Activated T-helper 17 cell treated with anti-CD3 and anti-CD28 coated beads, Interleukin-2, amount 50 U/mL, for 72 hours (primary cell): Measurements from ENCODE around the gene MGLL. TPM values are rescaled to one million over a fixed set of nuclear protein-coding genes. Genes with fewer than 3 reads are reported as not detected.
A peak's percentile ranks its signal among the peaks of the same experiment; 100 is the strongest.

Experiments used
- ATAC-seq: fragments of 150-1000 bp; cut with Tn5 transposase; replicated peaks from 2 replicates; pipeline ENCODE4 v1.10.0; 2021; ENCODE audit warnings: mild to moderate bottlenecking, moderate library complexity
- H3K27ac Mint-ChIP-seq: one replicate; pipeline ENCODE4 v1.8.0; 2022; ENCODE audit warnings: mixed read lengths
- H3K27me3 Mint-ChIP-seq: one replicate; pipeline ENCODE4 v1.8.0; 2022; ENCODE audit warnings: mixed read lengths
- H3K36me3 Mint-ChIP-seq: one replicate; pipeline ENCODE4 v1.8.0; 2022; ENCODE audit warnings: low read depth, mild to moderate bottlenecking, mixed read lengths
- H3K4me1 Mint-ChIP-seq: one replicate; pipeline ENCODE4 v1.8.0; 2022; ENCODE audit warnings: mixed read lengths
- H3K4me3 Mint-ChIP-seq: one replicate; pipeline ENCODE4 v1.8.0; 2022; ENCODE audit warnings: mild to moderate bottlenecking, mixed read lengths
- H3K9me3 Mint-ChIP-seq: one replicate; pipeline ENCODE4 v1.8.0; 2022; ENCODE audit warnings: mixed read lengths
- total RNA-seq, 2 donors: library from RNA; stranded (reverse); gene quantifications; one replicate each; pipeline ENCODE4 v1.2.3, GENCODE V29; 2022

MGLL gene
- 1 to 10 TPM; 1.2 to 1.4 TPM for total RNA-seq

- no peaks in the 10 kb centered on the region for H3K9me3 Mint-ChIP-seq
- peak within 1 kb of the TSS; percentile 69 for H3K4me3 Mint-ChIP-seq
- peaks cover 5% of the 10 kb centered on the region for H3K4me1 Mint-ChIP-seq
- H3K27me3 Mint-ChIP-seq: peaks cover 40% of the 10 kb centered on the region
- ATAC-seq: no peak
- no peak within 1 kb of the TSS for H3K27ac Mint-ChIP-seq
- no peaks in the 10 kb centered on the region for H3K36me3 Mint-ChIP-seq
Measured at GRCh38 chr3:127822041-127822681, at the start of gene MGLL. MGLL (minus strand) TSS chr3:127822515; CDS start chr3:127822318, 197 bp downstream.

- Mint-ChIP-seq H3K36me3 (no peaks in the 10 kb centered on the region), H3K4me1 (peaks cover 4% of the 10 kb centered on the region), H3K4me3 (no peak overlapping the region), H3K9me3 (no peaks in the 10 kb centered on the region), H3K27me3 (peaks cover 16% of the 10 kb centered on the region), H3K27ac (no peak overlapping the region)
- no peak for ATAC-seq
Measured at GRCh38 chr3:127870156-127870555, 47.8 kb upstream of the MGLL start.

- peak; percentile 63 for ATAC-seq
Measured at GRCh38 chr3:127867986-127868385, 45.7 kb upstream of the MGLL start.

GRCh38 chr3:127867412-127867811 is 45.1 kb upstream of the MGLL start:
- Mint-ChIP-seq H3K36me3 (no peaks in the 10 kb centered on the region), H3K27ac (no peak overlapping the region), H3K4me3 (no peak overlapping the region), H3K4me1 (peaks cover 4% of the 10 kb centered on the region), H3K9me3 (no peaks in the 10 kb centered on the region), H3K27me3 (peaks cover 16% of the 10 kb centered on the region)
- ATAC-seq: peak; percentile 61

More at GRCh38 chr3:127867986-127868385, 45.7 kb upstream of the MGLL start:
- peaks cover 16% of the 10 kb centered on the region for H3K27me3 Mint-ChIP-seq
- H3K36me3 Mint-ChIP-seq: no peaks in the 10 kb centered on the region
- H3K27ac Mint-ChIP-seq: no peak overlapping the region
- no peaks in the 10 kb centered on the region for H3K9me3 Mint-ChIP-seq
- peaks cover 4% of the 10 kb centered on the region for H3K4me1 Mint-ChIP-seq
- H3K4me3 Mint-ChIP-seq: no peak overlapping the region

DNA sequence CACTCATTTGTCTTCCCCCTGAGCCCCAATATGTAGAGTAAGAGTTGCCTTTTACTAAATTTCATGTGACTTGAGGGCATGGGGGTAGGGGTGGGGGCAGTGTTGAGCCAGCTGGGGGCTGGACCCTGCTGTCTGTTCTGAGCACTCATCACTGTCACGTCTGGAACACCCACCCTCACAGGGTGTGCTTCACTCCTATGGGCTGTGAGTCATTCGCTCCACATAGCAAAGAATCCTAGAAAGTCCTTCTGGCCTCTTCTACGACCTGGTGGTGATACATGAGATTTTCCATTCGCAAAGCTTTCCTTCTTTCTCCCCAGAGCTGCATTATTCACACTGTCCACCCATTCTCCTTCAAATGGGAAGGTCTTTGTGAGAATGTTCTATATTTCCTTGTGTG is 43.6 kb upstream of the MGLL start:
- H3K4me1 Mint-ChIP-seq: peaks cover 4% of the 10 kb centered on the region
- no peak overlapping the region for H3K27ac Mint-ChIP-seq
- H3K9me3 Mint-ChIP-seq: no peaks in the 10 kb centered on the region
- peaks cover 16% of the 10 kb centered on the region for H3K27me3 Mint-ChIP-seq
- H3K36me3 Mint-ChIP-seq: no peaks in the 10 kb centered on the region
- no peak overlapping the region for H3K4me3 Mint-ChIP-seq
- ATAC-seq: peak; percentile 80

GRCh38 chr3:127860211-127860696 is 37.9 kb upstream of the MGLL start:
- no peaks in the 10 kb centered on the region for H3K27me3 Mint-ChIP-seq
- no peaks in the 10 kb centered on the region for H3K36me3 Mint-ChIP-seq
- H3K9me3 Mint-ChIP-seq: no peaks in the 10 kb centered on the region
- ATAC-seq: no peak
- H3K4me1 Mint-ChIP-seq: no peaks in the 10 kb centered on the region
- no peak overlapping the region for H3K4me3 Mint-ChIP-seq
- no peak overlapping the region for H3K27ac Mint-ChIP-seq

DNA sequence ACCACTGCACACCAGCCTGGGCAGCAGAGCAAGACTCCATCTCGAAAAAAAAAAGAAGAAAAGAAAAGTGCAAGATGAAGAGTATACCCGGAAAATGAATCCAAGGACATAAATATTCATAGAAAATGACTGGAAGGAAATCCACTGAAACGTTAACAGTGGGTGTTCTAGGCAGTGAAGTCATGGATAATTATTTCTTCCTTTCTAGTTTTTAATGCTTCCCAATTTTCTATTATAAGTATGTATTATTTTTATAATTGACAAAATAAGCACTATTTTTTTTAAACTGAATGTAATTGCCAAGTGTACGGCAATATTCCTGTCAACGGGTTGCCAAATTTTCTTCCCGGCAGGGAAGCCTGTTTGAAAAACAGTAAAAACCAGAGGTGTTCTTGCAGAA is 37.4 kb upstream of the MGLL start:
- no peaks in the 10 kb centered on the region for H3K36me3 Mint-ChIP-seq
- no peak for ATAC-seq
- no peaks in the 10 kb centered on the region for H3K4me1 Mint-ChIP-seq

DNA sequence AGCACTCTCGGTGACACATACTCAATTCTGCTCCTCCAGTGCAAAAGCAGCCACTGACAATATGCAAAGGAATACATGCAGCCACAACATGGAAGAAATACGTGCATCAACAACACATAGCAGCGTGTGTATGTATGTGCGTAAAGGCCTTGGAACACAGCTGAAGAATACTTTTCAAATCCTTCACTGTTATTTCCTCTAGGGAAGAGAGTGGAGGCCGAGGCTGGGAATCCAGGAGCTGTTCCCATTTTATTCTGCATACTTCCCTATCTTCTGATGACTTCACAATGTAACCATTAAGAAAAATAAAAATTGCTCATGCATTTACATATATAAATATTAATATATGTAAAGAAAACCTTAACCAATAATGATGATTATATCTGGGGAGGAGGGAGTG is 36.6 kb upstream of the MGLL start:
- no peak overlapping the region for H3K27ac Mint-ChIP-seq
- H3K4me1 Mint-ChIP-seq: no peaks in the 10 kb centered on the region
- H3K36me3 Mint-ChIP-seq: no peaks in the 10 kb centered on the region
- H3K27me3 Mint-ChIP-seq: peaks cover 6% of the 10 kb centered on the region
- H3K4me3 Mint-ChIP-seq: no peak overlapping the region
- no peaks in the 10 kb centered on the region for H3K9me3 Mint-ChIP-seq
- ATAC-seq: no peak

More for the DNA sequence above, 37.4 kb upstream of the MGLL start:
- Mint-ChIP-seq H3K27ac (no peak overlapping the region), H3K9me3 (no peaks in the 10 kb centered on the region), H3K27me3 (peaks cover 2% of the 10 kb centered on the region), H3K4me3 (no peak overlapping the region)

- H3K27ac Mint-ChIP-seq: no peak overlapping the region
- no peak overlapping the region for H3K4me3 Mint-ChIP-seq
- no peak for ATAC-seq
- no peaks in the 10 kb centered on the region for H3K36me3 Mint-ChIP-seq
- no peaks in the 10 kb centered on the region for H3K4me1 Mint-ChIP-seq
- H3K27me3 Mint-ChIP-seq: peaks cover 6% of the 10 kb centered on the region
- no peaks in the 10 kb centered on the region for H3K9me3 Mint-ChIP-seq
Measured at GRCh38 chr3:127858521-127858920, 36.2 kb upstream of the MGLL start.

DNA sequence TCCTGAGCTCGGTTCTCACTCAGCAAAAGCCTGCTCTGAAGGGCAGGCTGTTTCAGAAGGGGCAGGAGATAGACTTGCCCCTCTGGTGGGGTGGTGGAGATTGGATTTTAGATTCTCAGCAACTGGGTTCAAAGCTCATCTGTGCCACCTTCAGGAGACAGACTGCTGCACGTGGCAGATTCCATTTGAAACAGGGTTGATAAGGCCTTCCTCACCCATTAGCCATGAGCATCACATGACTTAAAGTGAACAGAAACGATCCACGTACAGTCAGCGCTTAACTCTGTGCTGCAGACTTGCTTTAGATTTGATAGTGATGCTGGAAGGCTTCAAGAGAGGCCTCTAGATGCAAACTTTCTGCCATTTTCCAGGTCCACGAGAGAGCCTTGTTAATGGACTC is 35.0 kb upstream of the MGLL start:
- H3K4me3 Mint-ChIP-seq: no peak overlapping the region
- no peaks in the 10 kb centered on the region for H3K36me3 Mint-ChIP-seq
- peaks cover 6% of the 10 kb centered on the region for H3K27me3 Mint-ChIP-seq
- no peak overlapping the region for H3K27ac Mint-ChIP-seq
- ATAC-seq: no peak
- no peaks in the 10 kb centered on the region for H3K9me3 Mint-ChIP-seq
- no peaks in the 10 kb centered on the region for H3K4me1 Mint-ChIP-seq

DNA sequence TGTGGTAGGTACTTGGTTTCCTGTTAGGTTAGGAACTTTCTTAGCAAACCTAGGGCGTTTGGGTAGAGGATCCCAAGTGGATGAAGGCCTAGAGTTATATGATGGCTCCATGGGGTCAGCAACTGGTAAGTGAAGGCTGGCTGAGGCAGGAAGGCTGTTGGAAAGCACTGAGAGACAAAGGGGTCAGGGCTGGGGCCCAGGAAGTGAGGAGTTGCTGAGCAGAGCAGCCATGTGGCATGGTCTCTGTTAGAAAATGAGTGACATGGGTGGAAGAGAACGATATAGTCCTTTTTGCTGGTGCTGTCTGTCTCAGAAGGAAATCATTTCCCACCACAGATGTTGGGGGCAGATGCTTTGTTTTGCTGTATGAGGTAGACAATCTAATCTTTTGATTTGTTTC is 34.5 kb upstream of the MGLL start:
- H3K27ac Mint-ChIP-seq: no peak overlapping the region
- H3K4me3 Mint-ChIP-seq: no peak overlapping the region
- ATAC-seq: no peak
- H3K4me1 Mint-ChIP-seq: no peaks in the 10 kb centered on the region
- no peaks in the 10 kb centered on the region for H3K9me3 Mint-ChIP-seq
- H3K27me3 Mint-ChIP-seq: peaks cover 6% of the 10 kb centered on the region
- no peaks in the 10 kb centered on the region for H3K36me3 Mint-ChIP-seq

DNA sequence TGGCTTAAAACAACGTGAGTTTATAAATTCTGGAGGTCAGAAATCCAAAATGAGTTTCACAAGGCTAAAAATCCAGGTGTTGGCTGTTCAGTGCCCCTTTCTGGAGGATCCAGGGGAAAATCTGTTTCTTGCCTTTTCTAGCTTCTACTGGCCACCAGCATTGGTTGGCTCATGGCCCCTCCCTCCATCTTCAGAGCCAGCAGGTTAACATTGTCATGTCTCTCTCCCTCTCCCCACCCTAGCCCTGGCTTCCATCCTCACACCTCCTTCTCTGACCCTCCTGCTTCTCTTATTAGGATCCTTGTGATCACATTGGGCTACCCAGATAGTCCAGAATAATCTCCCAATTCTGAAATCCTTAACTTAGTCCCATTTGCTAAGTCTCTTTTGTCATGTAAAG is 32.9 kb upstream of the MGLL start:
- Mint-ChIP-seq H3K9me3 (no peaks in the 10 kb centered on the region), H3K4me1 (no peaks in the 10 kb centered on the region), H3K27me3 (peaks cover 6% of the 10 kb centered on the region), H3K27ac (no peak overlapping the region), H3K36me3 (no peaks in the 10 kb centered on the region), H3K4me3 (no peak overlapping the region)
- no peak for ATAC-seq

DNA sequence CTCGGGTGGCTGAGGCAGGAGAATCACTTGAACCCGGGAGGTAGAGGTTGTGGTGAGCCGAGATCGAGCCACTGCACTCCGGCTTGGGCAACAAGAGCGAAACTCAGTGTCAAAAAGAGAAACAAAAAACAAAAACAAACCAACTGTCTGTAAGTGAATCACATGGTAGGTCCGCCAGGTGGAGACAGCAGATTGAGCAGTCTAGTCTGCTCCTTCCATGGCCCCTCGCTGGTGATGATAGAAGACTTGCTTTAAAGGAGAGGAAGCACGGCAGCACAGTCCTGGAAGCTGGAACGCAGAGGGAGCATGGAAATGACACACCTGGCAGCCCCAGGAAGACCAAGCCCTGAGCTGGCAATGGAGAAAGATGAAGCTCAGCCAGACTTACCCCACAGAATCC is 31.4 kb upstream of the MGLL start:
- Mint-ChIP-seq H3K36me3 (no peaks in the 10 kb centered on the region), H3K4me1 (no peaks in the 10 kb centered on the region), H3K9me3 (no peaks in the 10 kb centered on the region), H3K4me3 (no peak overlapping the region), H3K27me3 (peaks cover 8% of the 10 kb centered on the region), H3K27ac (no peak overlapping the region)
- no peak for ATAC-seq

- peaks cover 16% of the 10 kb centered on the region for H3K27me3 Mint-ChIP-seq
- H3K4me1 Mint-ChIP-seq: no peaks in the 10 kb centered on the region
- no peaks in the 10 kb centered on the region for H3K9me3 Mint-ChIP-seq
- no peak for ATAC-seq
- H3K27ac Mint-ChIP-seq: no peak overlapping the region
- H3K4me3 Mint-ChIP-seq: no peak overlapping the region
- no peaks in the 10 kb centered on the region for H3K36me3 Mint-ChIP-seq
Measured at GRCh38 chr3:127851899-127852298, 29.6 kb upstream of the MGLL start.

- Mint-ChIP-seq H3K9me3 (no peaks in the 10 kb centered on the region), H3K27me3 (peaks cover 10% of the 10 kb centered on the region), H3K36me3 (no peaks in the 10 kb centered on the region), H3K4me1 (no peaks in the 10 kb centered on the region), H3K4me3 (no peak overlapping the region), H3K27ac (no peak overlapping the region)
- no peak for ATAC-seq
Measured at GRCh38 chr3:127849368-127849767, 27.1 kb upstream of the MGLL start.
